ENCODE results near the gene ATG101. TPM values are rescaled to one million over a fixed set of nuclear protein-coding genes. Genes with fewer than 3 reads are reported as not detected.

Gene ATG101
- total and polyA plus RNA-seq, 2 of the 13 experiments (the other 11 are each of a cell fraction or from before 2014, with no cell fraction given) = 58.2 to 67.7 TPM

GRCh38 chr12:52081263-52081733 lies 11.5 kb downstream of the ATG101 start (continued):
- TF ChIP-seq ZNF276 (CRISPR knock-in tag; IDR thresholded peaks at IDR 0.05; ENCODE audit: low read depth) (0 out of 2 replicates have a peak, but pooled peaks have one; percentile 12), SALL1 (CRISPR knock-in tag; IDR thresholded peaks at IDR 0.05) (no peak), ZNF839 (CRISPR knock-in tag; IDR thresholded peaks at IDR 0.05; ENCODE audit: borderline replicate concordance) (no peak), HDAC2 (CRISPR knock-in tag; IDR thresholded peaks at IDR 0.05) (peak; percentile 8; the same call in 1 of the 2 replicates), ZSCAN30 (CRISPR knock-in tag; IDR thresholded peaks at IDR 0.05) (no peak), NFE2 (CRISPR knock-in tag; IDR thresholded peaks at IDR 0.05) (no peak), ZNF414 (CRISPR knock-in tag; IDR thresholded peaks at IDR 0.05) (0 out of 2 replicates have a peak, but pooled peaks have one; percentile 43), FOXM1 (CRISPR knock-in tag; IDR thresholded peaks at IDR 0.05) (no peak), ZBTB26 (CRISPR knock-in tag; IDR thresholded peaks at IDR 0.05; ENCODE audit: borderline replicate concordance) (no peak), ZNF841 (CRISPR knock-in tag; IDR thresholded peaks at IDR 0.05; ENCODE audit: borderline replicate concordance) (no peak), ETS1 (CRISPR knock-in tag; IDR thresholded peaks at IDR 0.05) (no peak), ZNF24 (IDR thresholded peaks at IDR 0.05) (no peak), ERF (CRISPR knock-in tag; IDR thresholded peaks at IDR 0.05) (0 out of 2 replicates have a peak, but pooled peaks have one; percentile 10), HOXA3 (CRISPR knock-in tag; IDR thresholded peaks at IDR 0.05) (no peak; the same call in 1 of the 2 replicates), TAF1 (CRISPR knock-in tag; IDR thresholded peaks at IDR 0.05) (peak; percentile 27; the same call in 1 of the 2 replicates), ZNF383 (CRISPR knock-in tag; IDR thresholded peaks at IDR 0.05; ENCODE audit: borderline replicate concordance) (no peak), CHD2 (IDR thresholded peaks at IDR 0.05; ENCODE audit: low read depth, low read length) (no peak), CEBPG (CRISPR knock-in tag; IDR thresholded peaks at IDR 0.05) (no peak), ZNF264 (CRISPR knock-in tag; IDR thresholded peaks at IDR 0.05) (peak; percentile 93), HOXD1 (CRISPR knock-in tag; IDR thresholded peaks at IDR 0.05) (no peak)
- TF ChIP-seq, protein P1, sequence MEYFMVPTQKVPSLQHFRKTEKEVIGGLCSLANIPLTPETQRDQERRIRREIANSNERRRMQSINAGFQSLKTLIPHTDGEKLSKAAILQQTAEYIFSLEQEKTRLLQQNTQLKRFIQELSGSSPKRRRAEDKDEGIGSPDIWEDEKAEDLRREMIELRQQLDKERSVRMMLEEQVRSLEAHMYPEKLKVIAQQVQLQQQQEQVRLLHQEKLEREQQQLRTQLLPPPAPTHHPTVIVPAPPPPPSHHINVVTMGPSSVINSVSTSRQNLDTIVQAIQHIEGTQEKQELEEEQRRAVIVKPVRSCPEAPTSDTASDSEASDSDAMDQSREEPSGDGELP (IDR thresholded peaks at IDR 0.05; ENCODE audit: borderline replicate concordance, low read depth) = no peak
- TF ChIP-seq, protein P2, sequence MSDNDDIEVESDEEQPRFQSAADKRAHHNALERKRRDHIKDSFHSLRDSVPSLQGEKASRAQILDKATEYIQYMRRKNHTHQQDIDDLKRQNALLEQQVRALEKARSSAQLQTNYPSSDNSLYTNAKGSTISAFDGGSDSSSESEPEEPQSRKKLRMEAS (IDR thresholded peaks at IDR 0.05) = peak; percentile 20; the same call in 1 of the 2 replicates
- TF ChIP-seq, protein P3, sequence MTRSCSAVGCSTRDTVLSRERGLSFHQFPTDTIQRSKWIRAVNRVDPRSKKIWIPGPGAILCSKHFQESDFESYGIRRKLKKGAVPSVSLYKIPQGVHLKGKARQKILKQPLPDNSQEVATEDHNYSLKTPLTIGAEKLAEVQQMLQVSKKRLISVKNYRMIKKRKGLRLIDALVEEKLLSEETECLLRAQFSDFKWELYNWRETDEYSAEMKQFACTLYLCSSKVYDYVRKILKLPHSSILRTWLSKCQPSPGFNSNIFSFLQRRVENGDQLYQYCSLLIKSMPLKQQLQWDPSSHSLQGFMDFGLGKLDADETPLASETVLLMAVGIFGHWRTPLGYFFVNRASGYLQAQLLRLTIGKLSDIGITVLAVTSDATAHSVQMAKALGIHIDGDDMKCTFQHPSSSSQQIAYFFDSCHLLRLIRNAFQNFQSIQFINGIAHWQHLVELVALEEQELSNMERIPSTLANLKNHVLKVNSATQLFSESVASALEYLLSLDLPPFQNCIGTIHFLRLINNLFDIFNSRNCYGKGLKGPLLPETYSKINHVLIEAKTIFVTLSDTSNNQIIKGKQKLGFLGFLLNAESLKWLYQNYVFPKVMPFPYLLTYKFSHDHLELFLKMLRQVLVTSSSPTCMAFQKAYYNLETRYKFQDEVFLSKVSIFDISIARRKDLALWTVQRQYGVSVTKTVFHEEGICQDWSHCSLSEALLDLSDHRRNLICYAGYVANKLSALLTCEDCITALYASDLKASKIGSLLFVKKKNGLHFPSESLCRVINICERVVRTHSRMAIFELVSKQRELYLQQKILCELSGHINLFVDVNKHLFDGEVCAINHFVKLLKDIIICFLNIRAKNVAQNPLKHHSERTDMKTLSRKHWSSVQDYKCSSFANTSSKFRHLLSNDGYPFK (CRISPR knock-in tag; IDR thresholded peaks at IDR 0.05; ENCODE audit: borderline replicate concordance) = 0 out of 2 replicates have a peak, but pooled peaks have one; percentile 1

Data from HepG2 (cell line).